GM12878 (cell line): ENCODE measurements around the gene NLRC5. TPM values are rescaled to one million over a fixed set of nuclear protein-coding genes. Genes with fewer than 3 reads are reported as not detected.
A peak's percentile ranks its signal among the peaks of the same experiment; 100 is the strongest.

Experiments used
- CHD1 ChIP-seq: IDR thresholded peaks from 2 replicates; pipeline ENCODE4 v1.6.1; 2012; ENCODE audit warnings: low read depth, low read length, improper control_type of control experiment
- ESRRA ChIP-seq: IDR thresholded peaks from 2 replicates; pipeline ENCODE4 v1.6.1; 2012; ENCODE audit warnings: mild to moderate bottlenecking, low read length, improper control_type of control experiment
- ETV6 ChIP-seq, 2 experiments: fragments of 450-650 bp in 1 of 2; IDR thresholded peaks in 1 of 2; conservative IDR thresholded peaks in 1 of 2; 2 replicates each; pipeline ENCODE4 v1.6.1; 2014; ENCODE audit warnings: antibody characterized with exemption in 1 of 2, borderline replicate concordance in 1 of 2, low read depth in 1 of 2, mild to moderate bottlenecking in 1 of 2, moderate library complexity in 1 of 2
- FOS ChIP-seq: IDR thresholded peaks from 3 replicates; pipeline ENCODE4 v1.6.1; 2011; ENCODE audit warnings: borderline replicate concordance; ENCODE audit not compliant: insufficient read length; ENCODE audit errors: extremely low read depth
- FOXM1 ChIP-seq: IDR thresholded peaks from 2 replicates; pipeline ENCODE4 v1.6.1; 2012; ENCODE audit warnings: low read depth, mild to moderate bottlenecking, inconsistent platforms, low read length, moderate library complexity
- GATAD2B ChIP-seq: fragments of 450-650 bp; conservative IDR thresholded peaks from 2 replicates; pipeline ENCODE4 v1.6.1; 2017; ENCODE audit warnings: low read depth, mild to moderate bottlenecking, moderate library complexity
- JUNB ChIP-seq: IDR thresholded peaks from 2 replicates; pipeline ENCODE4 v1.6.1; 2016; ENCODE audit warnings: antibody characterized with exemption, mild to moderate bottlenecking
- MEF2A ChIP-seq: IDR thresholded peaks from 2 replicates; pipeline ENCODE4 v1.6.1; 2011; ENCODE audit warnings: low read depth, mild to moderate bottlenecking, low read length, moderate library complexity; ENCODE audit not compliant: insufficient read depth
- MTA3 ChIP-seq: IDR thresholded peaks from 2 replicates; pipeline ENCODE4 v1.6.1; 2012; ENCODE audit warnings: low read length, inconsistent platforms, borderline replicate concordance
- NBN ChIP-seq: fragments of 450-650 bp; IDR thresholded peaks from 2 replicates; pipeline ENCODE4 v1.6.1; 2016
- NFIC ChIP-seq: IDR thresholded peaks from 2 replicates; pipeline ENCODE4 v1.6.1; 2012; ENCODE audit warnings: low read depth, mild to moderate bottlenecking, inconsistent platforms, low read length, moderate library complexity
- PAX5 ChIP-seq: IDR thresholded peaks from 2 replicates; pipeline ENCODE4 v1.6.1; 2011; ENCODE audit warnings: low read depth, low read length, borderline replicate concordance
- POLR2AphosphoS2 ChIP-seq: IDR thresholded peaks from 2 replicates; pipeline ENCODE4 v1.6.1; 2011; ENCODE audit warnings: low read depth, mild to moderate bottlenecking, low read length, improper control_type of control experiment, moderate library complexity
- RBBP5 ChIP-seq: fragments of 200-600 bp; sonication (generic); conservative IDR thresholded peaks from 2 replicates; pipeline ENCODE4 v1.6.1; 2016
- RCOR1 ChIP-seq: conservative IDR thresholded peaks from 2 replicates; pipeline ENCODE4 v1.6.1; 2012; ENCODE audit warnings: low read depth, low read length, improper control_type of control experiment
- RUNX3 ChIP-seq: IDR thresholded peaks from 2 replicates; pipeline ENCODE4 v1.6.1; 2012; ENCODE audit warnings: low read length, inconsistent platforms
- SKIL ChIP-seq: fragments of 450-650 bp; IDR thresholded peaks from 2 replicates; pipeline ENCODE4 v1.6.1; 2017; ENCODE audit warnings: mild to moderate bottlenecking, low read depth, inconsistent platforms; ENCODE audit not compliant: poor library complexity, severe bottlenecking
- USF2 ChIP-seq: IDR thresholded peaks from 2 replicates; pipeline ENCODE4 v1.6.1; 2011; ENCODE audit warnings: low read depth, low read length, improper control_type of control experiment, borderline replicate concordance
- ZNF384 ChIP-seq: IDR thresholded peaks from 2 replicates; pipeline ENCODE4 v1.6.1; 2012; ENCODE audit warnings: low read depth, mild to moderate bottlenecking, low read length, improper control_type of control experiment, borderline replicate concordance
- polyA plus RNA-seq, 11 experiments: library from polyadenylated mRNA; depleted of rRNA in 4 of 11; unstranded in 6 of 11; stranded (reverse) in 5 of 11; fragments of >200 nt; fragmentation: Nextera tagmentation in 4 of 11; fragmentation: Illumina TruSeq in 1 of 11; extraction: Ambion mirVana in 4 of 11; extraction: Trizol in 1 of 11; gene quantifications; 1 replicate in 1 of 11; 2 replicates in 10 of 11; pipeline versions ENCODE4 v1.2.1 to v1.2.3, GENCODE V29; 2011 to 2016; ENCODE audit warnings: inconsistent platforms in 2 of 11, missing spikeins in 2 of 11, low read depth in 1 of 11
- total RNA-seq, 4 experiments: library from RNA; depleted of rRNA in 3 of 4; stranded (reverse); fragments of >200 nt in 3 of 4; fragmentation: Illumina TruSeq in 1 of 4; extraction: Trizol in 1 of 4; gene quantifications; 2 replicates each; pipeline versions ENCODE4 v1.2.1 to v1.2.3, GENCODE V29; 2013 to 2021
- TF ChIP-seq, protein P1 (sequence below): fragments of 450-650 bp; formaldehyde crosslinking; IDR thresholded peaks from 2 replicates; pipeline ENCODE4 v1.4.0; 2020; ENCODE audit warnings: mild to moderate bottlenecking, moderate library complexity
- TF ChIP-seq, protein P2 (sequence below), 3 experiments: IDR thresholded peaks in 2 of 3; conservative IDR thresholded peaks in 1 of 3; 2 replicates each; pipeline ENCODE4 v1.5.1; 2011; ENCODE audit warnings: low read depth in 3 of 3, low read length in 3 of 3, mild to moderate bottlenecking in 3 of 3, control low read depth in 2 of 3, moderate library complexity in 2 of 3, inconsistent platforms in 1 of 3, mixed read lengths in 1 of 3; ENCODE audit not compliant: control insufficient read depth in 2 of 3, insufficient read depth in 1 of 3; ENCODE audit errors: extremely low read depth in 1 of 3

NLRC5 gene
- total and polyA plus RNA-seq, 10 of the 15 experiments (the other 5 are each of a cell fraction or from before 2014, with no cell fraction given) = 13.1 to 105 (median 57.3) TPM

DNA sequence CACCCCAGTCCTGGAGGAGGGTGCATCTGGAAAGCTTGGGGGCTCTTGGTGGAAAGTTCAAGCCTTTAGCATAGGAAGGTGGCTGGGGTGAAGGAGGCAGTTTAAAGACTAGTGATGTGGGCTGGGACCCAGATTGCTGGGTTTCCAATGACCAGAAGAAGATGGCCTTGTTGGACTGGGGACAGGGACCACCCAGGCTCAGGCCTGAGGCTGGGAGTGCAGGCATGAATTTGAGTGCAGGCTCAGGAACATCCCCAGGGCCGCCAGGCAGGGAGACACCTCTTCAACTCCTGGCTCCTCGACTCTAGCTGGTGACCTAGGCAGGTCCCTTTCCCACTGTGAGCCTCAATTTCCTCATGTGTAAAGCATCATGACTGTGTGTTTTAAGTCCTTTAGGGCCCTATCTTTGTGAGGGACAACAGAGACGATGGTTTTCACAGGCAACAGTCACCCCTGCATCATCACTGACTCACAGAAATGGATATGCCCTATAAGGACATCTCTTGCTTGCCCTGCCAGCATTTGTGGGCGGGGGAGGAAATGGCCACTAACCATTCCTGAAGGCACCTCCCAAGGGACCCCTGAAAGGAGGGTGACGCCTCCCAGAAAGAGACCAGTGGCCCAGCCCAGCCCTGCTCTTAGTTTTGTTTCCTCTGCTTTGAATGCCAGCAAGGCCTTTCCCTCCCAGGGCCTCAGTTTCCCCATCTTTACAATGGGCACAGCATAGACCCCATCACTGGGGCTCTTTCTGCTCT is 11.1 kb downstream of the NLRC5 start (continued):
- TF ChIP-seq, protein P1, sequence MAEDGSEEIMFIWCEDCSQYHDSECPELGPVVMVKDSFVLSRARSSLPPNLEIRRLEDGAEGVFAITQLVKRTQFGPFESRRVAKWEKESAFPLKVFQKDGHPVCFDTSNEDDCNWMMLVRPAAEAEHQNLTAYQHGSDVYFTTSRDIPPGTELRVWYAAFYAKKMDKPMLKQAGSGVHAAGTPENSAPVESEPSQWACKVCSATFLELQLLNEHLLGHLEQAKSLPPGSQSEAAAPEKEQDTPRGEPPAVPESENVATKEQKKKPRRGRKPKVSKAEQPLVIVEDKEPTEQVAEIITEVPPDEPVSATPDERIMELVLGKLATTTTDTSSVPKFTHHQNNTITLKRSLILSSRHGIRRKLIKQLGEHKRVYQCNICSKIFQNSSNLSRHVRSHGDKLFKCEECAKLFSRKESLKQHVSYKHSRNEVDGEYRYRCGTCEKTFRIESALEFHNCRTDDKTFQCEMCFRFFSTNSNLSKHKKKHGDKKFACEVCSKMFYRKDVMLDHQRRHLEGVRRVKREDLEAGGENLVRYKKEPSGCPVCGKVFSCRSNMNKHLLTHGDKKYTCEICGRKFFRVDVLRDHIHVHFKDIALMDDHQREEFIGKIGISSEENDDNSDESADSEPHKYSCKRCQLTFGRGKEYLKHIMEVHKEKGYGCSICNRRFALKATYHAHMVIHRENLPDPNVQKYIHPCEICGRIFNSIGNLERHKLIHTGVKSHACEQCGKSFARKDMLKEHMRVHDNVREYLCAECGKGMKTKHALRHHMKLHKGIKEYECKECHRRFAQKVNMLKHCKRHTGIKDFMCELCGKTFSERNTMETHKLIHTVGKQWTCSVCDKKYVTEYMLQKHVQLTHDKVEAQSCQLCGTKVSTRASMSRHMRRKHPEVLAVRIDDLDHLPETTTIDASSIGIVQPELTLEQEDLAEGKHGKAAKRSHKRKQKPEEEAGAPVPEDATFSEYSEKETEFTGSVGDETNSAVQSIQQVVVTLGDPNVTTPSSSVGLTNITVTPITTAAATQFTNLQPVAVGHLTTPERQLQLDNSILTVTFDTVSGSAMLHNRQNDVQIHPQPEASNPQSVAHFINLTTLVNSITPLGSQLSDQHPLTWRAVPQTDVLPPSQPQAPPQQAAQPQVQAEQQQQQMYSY (CRISPR knock-in tag) = no peak
- TF ChIP-seq FOXM1 = no peak
- no peak for TF ChIP-seq MTA3
- TF ChIP-seq FOS = no peak
- no peak for TF ChIP-seq RBBP5
- no peak for TF ChIP-seq PAX5
- TF ChIP-seq CHD1 = no peak; the same call in 1 of the 2 replicates
- no peak; the same call in 1 of the 2 replicates for TF ChIP-seq USF2
- TF ChIP-seq SKIL = peak; percentile 14
- peak; percentile 47; the same call in 1 of the 2 replicates for TF ChIP-seq RUNX3
- TF ChIP-seq ETV6 (conservative IDR thresholded peaks at IDR 0.05 in 1 of 2, IDR thresholded peaks at IDR 0.05 in 1 of 2; ENCODE audit: borderline replicate concordance in 1 of 2, low read depth in 1 of 2) = no peak
- TF ChIP-seq JUNB = no peak
- TF ChIP-seq GATAD2B = no peak; the same call in 1 of the 2 replicates
- no peak for TF ChIP-seq ESRRA
- TF ChIP-seq, protein P2, sequence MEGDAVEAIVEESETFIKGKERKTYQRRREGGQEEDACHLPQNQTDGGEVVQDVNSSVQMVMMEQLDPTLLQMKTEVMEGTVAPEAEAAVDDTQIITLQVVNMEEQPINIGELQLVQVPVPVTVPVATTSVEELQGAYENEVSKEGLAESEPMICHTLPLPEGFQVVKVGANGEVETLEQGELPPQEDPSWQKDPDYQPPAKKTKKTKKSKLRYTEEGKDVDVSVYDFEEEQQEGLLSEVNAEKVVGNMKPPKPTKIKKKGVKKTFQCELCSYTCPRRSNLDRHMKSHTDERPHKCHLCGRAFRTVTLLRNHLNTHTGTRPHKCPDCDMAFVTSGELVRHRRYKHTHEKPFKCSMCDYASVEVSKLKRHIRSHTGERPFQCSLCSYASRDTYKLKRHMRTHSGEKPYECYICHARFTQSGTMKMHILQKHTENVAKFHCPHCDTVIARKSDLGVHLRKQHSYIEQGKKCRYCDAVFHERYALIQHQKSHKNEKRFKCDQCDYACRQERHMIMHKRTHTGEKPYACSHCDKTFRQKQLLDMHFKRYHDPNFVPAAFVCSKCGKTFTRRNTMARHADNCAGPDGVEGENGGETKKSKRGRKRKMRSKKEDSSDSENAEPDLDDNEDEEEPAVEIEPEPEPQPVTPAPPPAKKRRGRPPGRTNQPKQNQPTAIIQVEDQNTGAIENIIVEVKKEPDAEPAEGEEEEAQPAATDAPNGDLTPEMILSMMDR (IDR thresholded peaks at IDR 0.05 in 2 of 3, conservative IDR thresholded peaks at IDR 0.05 in 1 of 3; ENCODE audit: control insufficient read depth in 2 of 3, extremely low read depth in 1 of 3, insufficient read depth in 1 of 3, low read depth in 3 of 3, low read length in 3 of 3) = no peak
- no peak for TF ChIP-seq MEF2A
- 0 out of 2 replicates have a peak, but pooled peaks have one; percentile 21 for TF ChIP-seq RCOR1
- TF ChIP-seq POLR2AphosphoS2 = no peak
- no peak for TF ChIP-seq ZNF384
- TF ChIP-seq NFIC = no peak
- TF ChIP-seq NBN = no peak; the same call in 1 of the 2 replicates
